IMR-90 (cell line): ENCODE measurements around the gene TTC3.

Experiments used
- BHLHE40 ChIP-seq: fragments of 150-350 bp; IDR thresholded peaks from 2 replicates; pipeline ENCODE4 v1.6.1; 2016; ENCODE audit warnings: mild to moderate bottlenecking, low read depth, low read length
- CEBPB ChIP-seq: IDR thresholded peaks from 2 replicates; pipeline ENCODE4 v1.6.1; 2012; ENCODE audit warnings: low read depth, low read length, improper control_type of control experiment
- CHD1 ChIP-seq: IDR thresholded peaks from 2 replicates; pipeline ENCODE4 v1.6.1; 2012; ENCODE audit warnings: low read depth, low read length, improper control_type of control experiment
- CTCF ChIP-seq: conservative IDR thresholded peaks from 2 replicates; pipeline ENCODE4 v1.5.1; 2012; ENCODE audit warnings: mild to moderate bottlenecking, low read depth, low read length, improper control_type of control experiment
- ELK1 ChIP-seq: fragments of 150-350 bp; IDR thresholded peaks from 2 replicates; pipeline ENCODE4 v1.6.1; 2016; ENCODE audit warnings: low read depth, mild to moderate bottlenecking, low read length, moderate library complexity, borderline replicate concordance
- MAFK ChIP-seq: IDR thresholded peaks from 2 replicates; pipeline ENCODE4 v1.6.1; 2012; ENCODE audit warnings: low read depth, low read length, improper control_type of control experiment
- MAZ ChIP-seq: IDR thresholded peaks from 2 replicates; pipeline ENCODE4 v1.6.1; 2012; ENCODE audit warnings: low read depth, mild to moderate bottlenecking, low read length, improper control_type of control experiment, moderate library complexity, borderline replicate concordance
- MXI1 ChIP-seq: IDR thresholded peaks from 2 replicates; pipeline ENCODE4 v1.6.1; 2012; ENCODE audit warnings: low read depth, mild to moderate bottlenecking, low read length, moderate library complexity, borderline replicate concordance
- POLR2A ChIP-seq: IDR thresholded peaks from 2 replicates; pipeline ENCODE4 v1.6.1; 2012; ENCODE audit warnings: mild to moderate bottlenecking, low read depth, low read length
- RAD21 ChIP-seq: IDR thresholded peaks from 2 replicates; pipeline ENCODE4 v1.6.1; 2012; ENCODE audit warnings: low read length, improper control_type of control experiment
- RFX5 ChIP-seq: IDR thresholded peaks from 2 replicates; pipeline ENCODE4 v1.8.0; 2012; ENCODE audit warnings: low read depth, mild to moderate bottlenecking, low read length, moderate library complexity
- SMC3 ChIP-seq: fragments of 150-350 bp; IDR thresholded peaks from 2 replicates; pipeline ENCODE4 v1.6.1; 2016; ENCODE audit warnings: low read depth, mild to moderate bottlenecking, antibody characterized with exemption, low read length, moderate library complexity
- USF2 ChIP-seq: fragments of 150-350 bp; IDR thresholded peaks from 2 replicates; pipeline ENCODE4 v1.6.1; 2017; ENCODE audit warnings: mild to moderate bottlenecking, antibody characterized with exemption, low read length, low read depth

DNA sequence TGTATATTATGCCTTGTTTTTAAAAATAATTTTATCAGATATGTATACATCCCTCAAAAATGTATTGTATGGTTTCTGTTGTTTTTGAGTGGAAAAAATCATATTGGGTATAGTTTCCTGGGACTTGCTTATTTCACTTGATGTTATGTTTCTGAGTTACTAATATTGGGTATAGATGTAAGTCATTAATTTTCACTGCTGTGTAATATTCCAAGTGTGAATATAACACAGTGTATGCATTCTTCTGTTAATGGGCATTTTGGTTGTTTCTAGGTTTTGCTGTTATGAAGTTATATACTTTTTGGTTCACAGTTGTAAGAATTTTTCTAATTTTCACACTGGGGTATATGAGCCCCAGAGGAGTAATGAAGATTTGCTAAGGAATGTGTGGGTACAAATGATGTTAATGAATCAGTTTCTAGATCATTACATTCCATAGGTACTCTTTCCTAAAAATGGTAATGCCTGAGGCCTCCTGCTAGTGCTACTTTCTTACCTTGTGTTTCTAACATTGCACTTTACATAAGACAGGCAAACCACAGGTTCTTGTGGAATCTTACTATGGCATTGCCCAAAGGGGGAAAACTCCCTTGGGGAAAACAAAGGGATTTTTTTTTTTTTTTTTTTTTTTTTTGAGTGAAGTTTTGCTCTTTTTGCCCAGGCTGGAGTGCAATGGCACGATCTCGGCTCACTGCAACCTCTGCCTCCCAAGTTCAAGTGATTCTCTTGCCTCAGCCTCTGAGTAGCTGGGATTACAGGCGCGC is 3.2 kb downstream of the TTC3 start:
- TF ChIP-seq CTCF (no peak), POLR2A (no peak), MAZ (no peak), RFX5 (no peak), BHLHE40 (no peak), MXI1 (no peak), CHD1 (no peak), RAD21 (no peak), MAFK (no peak), SMC3 (no peak), ELK1 (no peak), USF2 (no peak), CEBPB (no peak)
